Heart left ventricle (tissue), 16 donors: Measurements from ENCODE around the gene ZNF423. TPM values are rescaled to one million over a fixed set of nuclear protein-coding genes. Genes with fewer than 3 reads are reported as not detected.
A peak's percentile ranks its signal among the peaks of the same experiment; 100 is the strongest.

ENCODE experiments used
- ATAC-seq, 4 donors: fragments of 200-7000 bp; cut with Tn5 transposase; one replicate each; pipeline ENCODE4 v1.9.1; 2020 to 2022; ENCODE audit warnings: moderate library complexity in 4 of 4, mild to moderate bottlenecking in 3 of 4, moderate number of reproducible peaks in 1 of 4
- DNase-seq, 5 donors: peaks; one replicate each; pipeline ENCODE4 v3.0.0-alpha.2; 2020
- H3K27ac ChIP-seq, 12 donors: fragments of 200-600 bp; sonication (generic) in 4 of 12; one replicate each; pipeline versions ENCODE4 v1.5.0 to v1.8.0; 2016 to 2022; ENCODE audit warnings: mild to moderate bottlenecking in 2 of 12
- H3K27me3 ChIP-seq, 9 donors: fragments of 200-600 bp; sonication (generic) in 2 of 9; one replicate each; pipeline versions ENCODE4 v1.5.1 to v1.8.0; 2016 to 2022; ENCODE audit warnings: mild to moderate bottlenecking in 3 of 9
- H3K36me3 ChIP-seq, 9 donors: fragments of 200-600 bp; sonication (generic) in 2 of 9; one replicate each; pipeline versions ENCODE4 v1.5.0 to v1.8.0; 2018 to 2022; ENCODE audit warnings: mild to moderate bottlenecking in 2 of 9
- H3K4me1 ChIP-seq, 12 donors: fragments of 200-600 bp; sonication (generic) in 4 of 12; one replicate each; pipeline versions ENCODE4 v1.5.0 to v1.8.0; 2016 to 2022; ENCODE audit warnings: mild to moderate bottlenecking in 3 of 12
- H3K4me3 ChIP-seq, 12 donors: fragments of 200-600 bp; sonication (generic) in 4 of 12; one replicate each; pipeline versions ENCODE4 v1.5.0 to v1.8.0; 2017 to 2022; ENCODE audit warnings: mild to moderate bottlenecking in 9 of 12, moderate library complexity in 4 of 12
- H3K9me3 ChIP-seq, 12 donors: fragments of 200-600 bp; sonication (generic) in 4 of 12; one replicate each; pipeline versions ENCODE4 v1.5.0 to v1.8.0; 2016 to 2022; ENCODE audit warnings: mild to moderate bottlenecking in 1 of 12
- POLR2A ChIP-seq, 2 donors: fragments of 450-650 bp; IDR thresholded peaks; one replicate each; pipeline ENCODE4 v1.6.1; 2017; ENCODE audit warnings: antibody characterized with exemption in 2 of 2, mild to moderate bottlenecking in 2 of 2, moderate library complexity in 2 of 2
- WGBS, 4 donors: extraction: QIAGEN DNeasy Blood & Tissue Kit in 2 of 4; methylation state at CpG; one replicate each; pipeline versions ENCODE4 v1.1.5 to v1.1.7; 2013 to 2018; 5-methylcytosine and 5-hydroxymethylcytosine counted together
- intact Hi-C, 10 donors: fragments of 100-400 bp; cut with DNase I; formaldehyde crosslinking; loops; one replicate each; pipeline versions ENCODE4 v1.11.1 to v1.14.2; 2022
- polyA plus RNA-seq, 2 donors: library from polyadenylated mRNA; stranded (reverse); fragments of 200-250 nt; gene quantifications; one replicate each; pipeline ENCODE4 v1.2.3, GENCODE V29; 2013
- total RNA-seq, 9 donors: library from RNA; depleted of rRNA in 2 of 9; stranded (reverse); fragments of >200 nt in 2 of 9; fragmentation: NEBNext Ultra II Directional in 3 of 9; extraction: Animal tissue kit (Norgen Biotek cat#: 25700) in 3 of 9; gene quantifications; one replicate each; pipeline versions ENCODE4 v1.1.0 to v1.2.4, GENCODE V29; 2016 to 2023
- TF ChIP-seq, protein P1 (sequence below), 12 donors: fragments of 200-600 bp; sonication (generic) in 4 of 12; IDR thresholded peaks; one replicate each; pipeline versions ENCODE4 v1.5.0 to v1.8.0; 2018 to 2022; ENCODE audit warnings: antibody characterized with exemption in 12 of 12, mild to moderate bottlenecking in 5 of 12
- donor health status: ischemic (EF 13 %, LVEDD 7.1; RV severe dilation, severe dysfunction).
- donor health status: healthy with polysubstance abuse.
- donor health status: DM: no; HTN: yes; CAD: no.
- donor health status: DM: no; HTN: no; CAD: no.
- donor health status: ischemic (EF 25% LVEDD 6.9; RV normal size, moderate dysfunction).
- donor health status: ischemic (EF 25% LVEDD 5.7; RV mildly dilated, moderate dysfunction).
- donor health status: healthy.
- donor health status: DM: yes; HTN: yes; CAD: no.
- donor health status: ischemic (EF 35%, LVEDD 5.7; RV mildly dilated, moderate dysfunction).
- donor health status: nonischemic (EF 11% LVEDD 7.7; RV severe dilation, severe dysfunction).
- donor health status: DM: yes; HTN: yes; CAD: no.
- donor health status: PGD.
- donor health status: ischemic (EF 29% LVEDD 5.4; RV normal size, mild dysfunction).
- donor health status: nonischemic (EF 23%, LVEDD 6.1; RV moderate dilation, normal function).

The ZNF423 gene
- total and polyA plus RNA-seq, 11 donors, result 1.8 to 10.4 (median 5.7) TPM

DNA sequence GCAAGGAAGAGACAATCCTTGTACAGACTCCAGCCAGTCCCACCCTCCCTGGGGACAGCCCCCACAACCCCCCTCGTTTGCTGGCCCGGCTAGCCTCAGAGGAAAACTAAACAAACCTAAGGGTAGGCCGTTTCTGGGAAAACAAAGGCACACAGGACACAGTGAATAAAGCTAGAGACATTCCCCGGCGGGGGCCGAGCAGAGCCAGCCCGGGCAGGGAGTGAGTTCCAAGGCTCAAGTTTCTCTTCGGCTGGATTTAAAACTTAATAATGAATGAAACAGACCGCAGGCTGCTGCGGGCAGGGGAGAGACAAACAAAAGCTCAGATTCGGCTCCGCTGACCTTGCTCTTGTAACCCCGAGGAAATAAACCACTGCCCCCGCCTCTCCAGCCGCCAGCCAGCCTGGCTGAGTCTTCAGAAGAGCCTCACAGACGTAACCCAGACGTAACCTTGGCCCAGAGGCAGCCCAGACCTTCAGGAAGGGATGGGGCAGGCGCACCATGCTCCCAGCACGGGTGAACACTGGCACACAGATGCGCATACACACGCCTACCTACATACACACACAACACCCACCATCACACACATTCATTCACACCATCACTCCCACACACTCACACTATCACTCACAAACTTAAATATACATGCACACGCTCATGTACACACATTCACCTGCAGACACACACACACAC, 216.0 kb downstream of the ZNF423 start:
- 31 to 45% (median 41%) methylated on average over 22 of the region's 22 CpGs for WGBS, 4 donors
- TF ChIP-seq, protein P1, sequence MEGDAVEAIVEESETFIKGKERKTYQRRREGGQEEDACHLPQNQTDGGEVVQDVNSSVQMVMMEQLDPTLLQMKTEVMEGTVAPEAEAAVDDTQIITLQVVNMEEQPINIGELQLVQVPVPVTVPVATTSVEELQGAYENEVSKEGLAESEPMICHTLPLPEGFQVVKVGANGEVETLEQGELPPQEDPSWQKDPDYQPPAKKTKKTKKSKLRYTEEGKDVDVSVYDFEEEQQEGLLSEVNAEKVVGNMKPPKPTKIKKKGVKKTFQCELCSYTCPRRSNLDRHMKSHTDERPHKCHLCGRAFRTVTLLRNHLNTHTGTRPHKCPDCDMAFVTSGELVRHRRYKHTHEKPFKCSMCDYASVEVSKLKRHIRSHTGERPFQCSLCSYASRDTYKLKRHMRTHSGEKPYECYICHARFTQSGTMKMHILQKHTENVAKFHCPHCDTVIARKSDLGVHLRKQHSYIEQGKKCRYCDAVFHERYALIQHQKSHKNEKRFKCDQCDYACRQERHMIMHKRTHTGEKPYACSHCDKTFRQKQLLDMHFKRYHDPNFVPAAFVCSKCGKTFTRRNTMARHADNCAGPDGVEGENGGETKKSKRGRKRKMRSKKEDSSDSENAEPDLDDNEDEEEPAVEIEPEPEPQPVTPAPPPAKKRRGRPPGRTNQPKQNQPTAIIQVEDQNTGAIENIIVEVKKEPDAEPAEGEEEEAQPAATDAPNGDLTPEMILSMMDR (IDR thresholded peaks at IDR 0.05), result no peak
- no peak for TF ChIP-seq POLR2A (IDR thresholded peaks at IDR 0.05)
- peak; percentile 63 to 85 (median 73) for DNase-seq
- peak; percentile 43 to 82 (median 65) for ATAC-seq
- intact Hi-C loops, result loop anchor here in 1 of 10 donors (5.0 kb wide), 1 partner anchor 217 kb away; the partner anchor contains the start of gene ZNF423
- Histone ChIP-seq H3K27ac (peak overlapping the region in 11 of 12 donors; percentile 10 to 69 (median 63)), H3K4me1 (peaks cover 2 to 48% (median 32%) of the 10 kb centered on the region in 12 donors), H3K27me3 (no peaks in the 10 kb centered on the region), H3K4me3 (peak overlapping the region in 1 of 12 donors; percentile 26), H3K9me3 (peaks cover 0 to under 1% (median 0%) of the 10 kb centered on the region in 12 donors), H3K36me3 (peaks cover 0 to 35% (median 26%) of the 10 kb centered on the region in 9 donors)

DNA sequence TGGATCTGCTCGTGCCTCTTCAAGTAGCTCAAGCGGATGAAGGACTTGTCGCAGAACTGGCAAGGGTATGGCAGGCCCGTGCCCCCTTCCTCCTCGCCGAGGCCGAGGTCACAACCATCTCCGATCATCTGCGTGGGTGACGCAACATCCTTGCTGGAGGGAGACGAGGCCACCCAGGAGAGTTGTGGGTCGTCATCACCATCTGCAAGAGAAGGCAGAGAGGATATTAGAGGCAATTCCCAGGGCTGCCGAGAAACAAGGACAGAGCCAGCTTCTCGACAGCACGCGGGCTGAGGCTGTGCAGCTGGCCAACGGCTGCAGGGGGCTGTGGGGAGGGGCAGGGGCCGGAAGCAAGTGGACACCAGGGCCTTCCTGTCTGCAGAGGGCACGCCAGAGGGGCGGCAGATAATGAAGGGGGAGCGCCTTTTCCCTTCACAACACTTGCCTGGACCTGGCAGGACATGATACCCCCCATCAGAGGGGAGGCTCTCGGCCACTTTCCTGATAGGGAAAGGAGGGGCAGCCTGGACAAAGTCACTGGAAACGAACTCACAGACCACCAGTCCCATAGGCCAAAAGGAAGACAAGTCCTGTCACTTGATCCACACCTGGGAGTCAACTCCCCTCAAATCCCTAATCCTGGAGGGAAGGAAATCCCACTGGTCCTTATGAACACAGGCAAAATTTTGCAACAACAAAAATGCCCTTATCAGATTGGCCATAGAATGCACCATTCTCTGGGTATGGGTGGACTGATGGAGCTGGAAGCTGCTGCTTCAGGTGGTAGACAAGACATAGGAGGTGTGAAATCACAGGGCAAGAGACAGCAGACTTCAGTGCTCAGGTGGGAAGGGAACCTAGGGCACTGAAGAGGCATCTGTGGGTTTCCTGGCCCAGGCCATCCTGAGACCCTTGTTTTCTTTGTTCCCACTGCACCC, 217.0 kb downstream of the ZNF423 start:
- intact Hi-C loops, result no loop called here
- ATAC-seq, result peak in 3 of 4 donors; percentile 57 to 70 (median 64)
- Histone ChIP-seq H3K4me1 (peaks cover 2 to 46% (median 31%) of the 10 kb centered on the region in 12 donors), H3K9me3 (no peaks in the 10 kb centered on the region), H3K27me3 (no peaks in the 10 kb centered on the region), H3K36me3 (peaks cover 0 to 38% (median 26%) of the 10 kb centered on the region in 9 donors), H3K27ac (peak overlapping the region in 11 of 12 donors; percentile 10 to 69 (median 63)), H3K4me3 (no peak overlapping the region)
- TF ChIP-seq, protein P1 (IDR thresholded peaks at IDR 0.05), result no peak
- no peak for TF ChIP-seq POLR2A (IDR thresholded peaks at IDR 0.05)
- DNase-seq, result peak; percentile 39 to 82 (median 66)
- 45 to 55% (median 54%) methylated on average over 16 to 23 of the region's 23 CpGs for WGBS, 4 donors

DNA sequence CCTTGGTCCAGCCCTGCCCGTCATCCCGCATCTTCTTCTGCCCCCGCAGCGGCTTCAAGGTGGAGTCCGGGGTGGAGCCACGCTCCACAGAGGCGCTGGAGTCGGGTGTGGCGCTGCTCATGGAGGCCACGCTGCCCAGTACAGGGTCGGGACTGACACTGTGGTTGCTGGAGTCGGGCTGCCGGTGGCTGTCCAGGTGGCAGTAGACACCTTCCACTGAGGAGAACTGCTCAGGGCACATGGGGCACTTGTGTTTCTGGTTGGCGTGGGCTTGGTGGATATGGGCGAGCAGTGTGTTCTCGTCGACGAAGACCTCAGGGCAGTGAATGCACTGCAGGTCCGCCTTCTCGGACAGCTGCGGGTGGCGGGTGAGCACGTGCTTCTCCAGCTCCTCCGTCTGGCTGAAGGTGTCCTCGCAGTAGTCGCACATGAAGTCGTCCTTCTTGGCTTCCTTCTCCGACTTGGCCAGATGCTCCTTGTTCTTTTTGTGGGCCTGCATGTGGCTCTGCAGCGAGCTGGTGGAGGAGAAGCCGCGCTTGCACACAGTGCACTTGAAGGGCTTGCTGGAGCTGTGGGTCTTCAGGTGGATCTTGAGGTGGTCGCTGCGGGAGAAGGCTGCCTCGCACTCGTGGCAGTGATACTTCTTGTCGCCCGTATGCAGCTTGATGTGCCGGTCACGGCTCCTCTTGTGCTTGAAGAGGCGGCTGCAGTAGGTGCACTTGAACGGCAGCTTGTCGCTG, 217.8 kb downstream of the ZNF423 start:
- DNase-seq, result no peak
- TF ChIP-seq, protein P1 (IDR thresholded peaks at IDR 0.05), result no peak
- TF ChIP-seq POLR2A (IDR thresholded peaks at IDR 0.05), result no peak
- Histone ChIP-seq H3K27ac (peak overlapping the region in 3 of 12 donors; percentile 66 to 69 (median 67)), H3K9me3 (no peaks in the 10 kb centered on the region), H3K4me1 (peaks cover 2 to 40% (median 28%) of the 10 kb centered on the region in 12 donors), H3K4me3 (no peak overlapping the region), H3K27me3 (no peaks in the 10 kb centered on the region), H3K36me3 (peaks cover 0 to 39% (median 26%) of the 10 kb centered on the region in 9 donors)
- intact Hi-C loops, result no loop called here
- WGBS, 4 donors, result 90 to 94% (median 92%) methylated on average over 39 to 42 of the region's 42 CpGs
- no peak for ATAC-seq
